Activated CD8-positive, alpha-beta memory T cell treated with anti-CD3 and anti-CD28 coated beads for 24 hours (primary cell): ENCODE results near the gene UCKL1.
"Not testable (repeated sequence)": the region's sequence is repeated elsewhere in the genome, so short reads cannot be mapped to it uniquely, and the experiment has no call there.

Experiments used
- DNase-seq: peaks from one replicate; pipeline ENCODE4 v3.0.0-alpha.2; 2020

Gene UCKL1

GRCh38 chr20:63972312-63973159 lies 16.3 kb upstream of the UCKL1 start:
- peak; percentile 57 for DNase-seq

DNA sequence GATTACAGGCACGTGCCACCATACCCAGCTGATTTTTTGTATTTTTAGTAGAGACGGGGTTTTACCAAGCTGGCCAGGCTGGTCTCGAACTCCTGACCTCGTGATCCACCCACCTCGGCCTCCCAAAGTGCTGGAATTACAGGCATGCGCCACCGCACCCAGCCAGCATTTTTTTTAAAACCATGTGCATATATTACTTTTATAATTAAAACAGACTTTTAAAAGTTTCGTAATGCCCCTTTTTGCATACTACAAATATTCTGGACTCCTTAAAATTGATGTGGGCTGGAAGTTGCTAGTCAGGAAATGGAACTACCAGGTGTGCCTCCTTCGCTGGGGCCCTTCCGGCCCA lies 15.7 kb upstream of the UCKL1 start:
- not testable (repeated sequence) for DNase-seq

GRCh38 chr20:63970714-63971431 lies 14.7 kb upstream of the UCKL1 start:
- DNase-seq, result no peak

GRCh38 chr20:63969838-63970713 lies 13.9 kb upstream of the UCKL1 start, which contains the start of gene ZNF512B:
Gene ZNF512B, minus strand, starts transcription at chr20:63969930. Its CDS starts 1,980 bp downstream, at chr20:63967950.
- DNase-seq, result peak; percentile 76

DNA sequence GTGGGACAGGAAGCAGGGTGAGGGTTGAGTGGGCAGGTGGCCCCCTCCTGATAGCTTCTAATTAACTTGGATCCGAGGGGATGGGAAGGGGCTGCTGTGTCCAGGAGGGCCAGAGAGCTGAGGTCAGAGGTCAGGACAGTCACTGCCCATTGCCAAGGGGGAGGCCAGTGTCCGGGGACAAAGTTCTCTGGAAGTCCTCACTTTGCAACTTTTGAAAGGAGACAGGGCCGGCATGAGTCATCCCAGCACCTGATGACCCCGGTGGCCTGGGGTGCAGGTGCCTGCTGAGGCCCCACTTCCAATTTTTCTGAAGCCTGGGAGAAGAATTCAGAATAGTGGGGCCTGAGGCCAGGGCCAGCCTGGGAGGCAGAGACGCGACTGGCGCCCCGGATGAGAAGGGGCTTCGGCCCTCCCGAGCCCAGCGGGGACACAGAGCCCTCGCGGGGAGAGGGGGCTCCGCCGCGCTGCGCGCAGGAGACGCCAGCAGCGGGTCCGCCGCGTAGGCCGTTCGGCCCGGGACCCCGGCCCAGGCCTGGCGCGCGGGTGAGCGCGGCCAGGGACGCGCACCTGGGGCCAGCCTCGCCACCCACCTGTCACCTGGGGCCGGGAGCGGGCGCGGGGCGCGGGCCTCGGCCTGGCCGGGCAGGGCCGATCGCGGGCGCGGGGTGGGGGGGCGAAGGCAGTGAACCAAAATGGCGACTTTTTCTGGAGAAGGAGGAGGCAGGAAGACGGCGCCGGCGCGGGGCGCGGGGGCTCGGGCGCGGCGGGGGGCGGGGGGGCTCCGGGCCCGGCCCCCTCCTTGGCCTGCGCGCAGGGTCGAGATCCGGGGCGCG lies 12.9 kb upstream of the UCKL1 start:
- DNase-seq, result peak; percentile 76

- no peak for DNase-seq
Measured at GRCh38 chr20:63968136-63968927, 12.1 kb upstream of the UCKL1 start.

- DNase-seq, result no peak
Measured at GRCh38 chr20:63967330-63968135, 11.3 kb upstream of the UCKL1 start.

DNA sequence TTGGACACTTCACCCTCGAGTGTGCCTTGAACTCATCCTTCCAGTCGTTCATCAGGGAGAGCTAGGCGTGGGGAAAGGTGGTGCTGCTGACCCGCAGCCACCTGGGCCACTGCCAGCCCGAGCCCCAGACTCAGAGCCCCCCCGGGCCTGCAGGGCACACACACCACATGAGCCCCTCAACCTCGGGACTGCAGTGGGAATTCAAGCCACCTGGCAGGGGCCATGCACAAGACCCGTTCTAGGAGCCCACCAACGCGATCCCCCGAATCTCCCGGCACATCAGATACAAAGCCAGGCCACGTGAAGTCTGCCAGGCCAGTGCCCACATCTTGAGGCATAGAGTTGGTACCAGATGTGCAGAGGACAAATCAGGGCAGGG lies 10.7 kb upstream of the UCKL1 start:
- DNase-seq, result no peak

DNA sequence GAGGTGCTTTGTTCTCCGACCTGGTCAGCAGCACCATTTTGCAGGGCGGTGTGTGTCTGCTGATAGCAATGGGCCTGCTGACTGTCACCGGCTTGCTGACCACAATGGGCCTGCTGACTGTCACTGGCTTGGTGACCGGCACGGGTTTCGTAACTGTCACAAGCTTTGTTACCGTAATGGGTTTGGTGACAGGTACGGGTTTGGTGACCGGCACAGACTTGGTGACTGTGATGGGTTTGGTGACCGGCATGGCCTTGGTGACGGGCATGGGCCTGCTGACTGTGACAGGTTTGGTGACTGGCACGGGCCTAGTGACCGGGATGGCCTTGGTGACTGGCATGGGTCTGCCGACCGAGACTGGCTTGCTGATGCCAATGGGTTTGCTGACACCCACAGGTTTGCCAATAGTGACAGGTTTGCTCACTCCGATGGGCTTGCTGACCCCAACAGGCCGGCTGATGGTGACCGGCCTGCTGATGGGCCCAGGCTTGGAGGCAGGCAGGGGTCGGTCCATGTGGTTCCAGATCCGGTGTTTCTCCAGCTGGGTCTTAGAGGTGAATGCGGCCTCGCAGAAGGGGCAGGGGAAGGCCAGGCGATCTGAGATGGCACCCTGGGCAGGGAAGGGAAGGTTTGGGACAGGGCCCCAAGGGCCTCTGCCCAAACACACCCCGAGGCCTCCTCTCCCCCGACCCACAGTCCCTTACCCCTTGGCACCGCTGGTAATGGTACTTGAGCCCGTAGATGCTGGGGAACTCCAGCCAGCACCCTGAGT lies 10.1 kb upstream of the UCKL1 start:
- DNase-seq, result no peak

DNA sequence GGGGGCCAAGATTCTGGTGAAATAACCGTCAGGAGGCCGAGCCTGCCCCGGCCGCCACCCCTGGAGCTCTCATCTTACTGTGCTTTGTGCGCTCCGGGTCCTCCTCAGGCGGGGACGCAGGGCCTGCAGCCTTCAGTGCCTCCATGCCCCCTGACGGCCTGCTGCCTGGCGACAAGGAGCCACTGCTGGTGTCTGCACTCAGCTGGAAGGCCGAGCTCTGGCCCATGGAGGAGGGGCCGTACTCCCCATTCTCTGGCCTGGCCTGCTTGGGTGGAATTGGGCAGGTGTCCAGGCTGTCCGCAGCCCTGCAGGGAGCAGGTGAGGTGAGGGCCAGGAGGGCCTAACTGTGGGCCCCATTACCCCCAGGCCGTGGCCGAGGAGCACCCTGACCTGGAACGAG lies 8.2 kb upstream of the UCKL1 start:
- no peak for DNase-seq

GRCh38 chr20:63963784-63964301 lies 7.6 kb upstream of the UCKL1 start:
- no peak for DNase-seq

DNA sequence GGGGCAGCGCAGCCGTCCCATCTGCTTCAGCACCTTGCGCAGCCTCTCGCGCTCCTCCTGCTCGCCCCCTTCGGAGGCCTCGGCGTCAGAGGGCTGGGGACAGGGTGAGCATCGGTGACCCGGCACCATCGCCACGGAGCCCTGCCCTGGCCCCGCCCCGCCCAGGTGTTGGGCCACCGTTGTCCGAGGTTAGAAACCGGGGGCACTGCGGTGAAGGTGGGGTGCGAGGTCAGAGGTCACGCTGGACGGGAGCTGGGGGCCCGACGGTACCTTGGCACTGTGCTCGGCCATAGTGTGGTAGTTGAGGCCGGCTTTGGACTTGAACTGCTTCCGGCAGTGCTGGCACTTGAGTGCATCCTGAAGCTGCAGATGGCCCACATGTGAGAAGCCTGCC lies 7.1 kb upstream of the UCKL1 start:
- no peak for DNase-seq

GRCh38 chr20:63962426-63963347 lies 6.5 kb upstream of the UCKL1 start:
- no peak for DNase-seq

- no peak for DNase-seq
Measured at GRCh38 chr20:63961664-63962425, 5.6 kb upstream of the UCKL1 start.

DNA sequence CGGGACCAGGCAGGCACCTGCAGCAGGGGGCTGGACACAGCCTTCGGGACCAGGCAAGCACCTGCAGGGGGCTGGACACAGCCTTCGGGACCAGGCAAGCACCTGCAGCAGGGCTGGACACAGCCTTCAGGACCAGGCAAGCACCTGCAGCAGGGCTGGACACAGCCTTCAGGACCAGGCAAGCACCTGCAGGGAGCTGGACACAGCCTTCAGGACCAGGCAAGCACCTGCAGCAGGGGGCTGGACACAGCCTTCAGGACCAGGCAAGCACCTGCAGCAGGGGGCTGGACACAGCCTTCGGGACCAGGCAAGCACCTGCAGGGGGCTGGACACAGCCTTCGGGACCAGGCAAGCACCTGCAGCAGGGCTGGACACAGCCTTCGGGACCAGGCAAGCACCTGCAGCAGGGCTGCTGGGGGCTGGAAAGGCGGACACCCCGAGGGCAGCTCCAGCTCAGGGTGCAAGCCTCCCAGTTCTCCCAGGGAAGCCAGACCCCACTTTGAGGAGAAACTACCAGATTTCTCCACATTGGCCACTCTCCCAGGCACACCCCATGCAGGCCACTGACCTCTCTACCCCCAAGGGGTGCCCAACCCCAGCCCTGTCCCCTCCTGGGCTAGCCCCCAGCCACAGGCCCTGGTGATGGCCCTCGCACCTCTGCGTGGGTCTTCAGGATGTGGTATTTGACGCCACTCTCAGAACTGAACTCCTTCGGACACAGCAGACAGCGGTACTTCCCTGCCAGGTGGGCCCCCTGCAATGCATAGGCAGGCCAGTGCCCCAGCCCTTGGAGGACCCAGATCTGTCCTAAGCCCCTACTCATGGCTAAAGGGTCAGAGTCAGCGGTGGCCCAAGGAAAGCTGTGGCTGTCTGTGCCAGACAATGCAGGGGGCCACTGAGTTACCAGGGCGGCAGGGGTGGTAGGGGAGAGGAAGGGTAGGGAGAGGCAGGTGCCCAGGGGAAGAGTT lies 4.7 kb upstream of the UCKL1 start:
- DNase-seq, result not testable (repeated sequence)

GRCh38 chr20:63959699-63960075 lies 3.5 kb upstream of the UCKL1 start:
- no peak for DNase-seq
